Spinal cord (tissue), 10 donors: ENCODE data around the gene B4GALNT1. TPM values are rescaled to one million over a fixed set of nuclear protein-coding genes. Genes with fewer than 3 reads are reported as not detected.
"Not testable (repeated sequence)": the region's sequence is repeated elsewhere in the genome, so short reads cannot be mapped to it uniquely, and the experiment has no call there.

Source experiments
- DNase-seq, 6 donors: peaks; one replicate each; pipeline versions ENCODE4 v3.0.0 to v3.0.0-alpha.2; 2013 to 2015; ENCODE audit warnings: low spot score in 6 of 6, low read depth in 4 of 6
- H3K27ac ChIP-seq: one replicate; pipeline ENCODE4 v1.5.1; 2013; ENCODE audit warnings: low read depth, low read length, control low read depth
- H3K27me3 ChIP-seq: one replicate; pipeline ENCODE4 v1.6.1; 2013; ENCODE audit warnings: low read length; ENCODE audit not compliant: control insufficient read depth, insufficient read depth
- H3K36me3 ChIP-seq: one replicate; pipeline ENCODE4 v1.6.1; 2013; ENCODE audit warnings: low read length; ENCODE audit not compliant: control insufficient read depth, insufficient read depth
- H3K4me1 ChIP-seq: one replicate; pipeline ENCODE4 v1.6.1; 2013; ENCODE audit warnings: low read length; ENCODE audit not compliant: control insufficient read depth, insufficient read depth
- H3K4me3 ChIP-seq: one replicate; pipeline ENCODE4 v1.5.1; 2013; ENCODE audit warnings: low read depth, low read length, control low read depth
- H3K9me3 ChIP-seq: one replicate; pipeline ENCODE4 v1.6.1; 2013; ENCODE audit warnings: low read length; ENCODE audit not compliant: control insufficient read depth, insufficient read depth
- WGBS: methylation state at CpG from one replicate; pipeline ENCODE4 v1.1.5; 2013; ENCODE audit warnings: missing lambda C conversion rate; ENCODE audit not compliant: insufficient coverage; 5-methylcytosine and 5-hydroxymethylcytosine counted together
- polyA plus RNA-seq, 2 donors: library from polyadenylated mRNA; unstranded; fragments of 120-200 nt; gene quantifications; one replicate each; pipeline ENCODE4 v1.2.1, GENCODE V29; 2013; ENCODE audit not compliant: insufficient read length in 2 of 2
- total RNA-seq, 2 donors: library from RNA; depleted of rRNA in 1 of 2; stranded (reverse); fragments of 120-200 nt in 1 of 2; fragments of >200 nt in 1 of 2; gene quantifications; one replicate each; pipeline versions ENCODE4 v1.2.3 to v1.2.4, GENCODE V29; 2013 to 2014
- donor health status: healthy.

Gene B4GALNT1
- total and polyA plus RNA-seq, 4 donors = 11.7 to 50.0 (median 32.7) TPM

GRCh38 chr12:57622293-57623245, 10.4 kb downstream of the B4GALNT1 start:
- H3K4me1 ChIP-seq = peaks cover 27% of the 10 kb centered on the region
- DNase-seq = no peak
- no peak overlapping the region for H3K27ac ChIP-seq
- H3K36me3 ChIP-seq = peaks cover 24% of the 10 kb centered on the region
- H3K27me3 ChIP-seq = peaks cover 74% of the 10 kb centered on the region
- H3K4me3 ChIP-seq = no peak overlapping the region
- no peaks in the 10 kb centered on the region for H3K9me3 ChIP-seq
- WGBS = 79% methylated on average over 7 of the region's 9 CpGs

GRCh38 chr12:57621497-57622292, 11.3 kb downstream of the B4GALNT1 start:
- peaks cover 20% of the 10 kb centered on the region for H3K36me3 ChIP-seq
- H3K27me3 ChIP-seq = peaks cover 66% of the 10 kb centered on the region
- H3K9me3 ChIP-seq = no peaks in the 10 kb centered on the region
- peak overlapping the region; percentile 50 for H3K4me3 ChIP-seq
- H3K27ac ChIP-seq = no peak overlapping the region
- 2% methylated on average over 49 of the region's 49 CpGs for WGBS
- DNase-seq = peak in 2 of 6 donors; percentile 75 to 82
- peaks cover 23% of the 10 kb centered on the region for H3K4me1 ChIP-seq

- peak overlapping the region; percentile 50 for H3K4me3 ChIP-seq
- H3K4me1 ChIP-seq = peaks cover 23% of the 10 kb centered on the region
- whole genome bisulfite sequencing = 3% methylated on average over 42 of the region's 42 CpGs
- DNase-seq = no peak
- H3K27me3 ChIP-seq = peaks cover 59% of the 10 kb centered on the region
- H3K9me3 ChIP-seq = no peaks in the 10 kb centered on the region
- no peak overlapping the region for H3K27ac ChIP-seq
- peaks cover 20% of the 10 kb centered on the region for H3K36me3 ChIP-seq
These were observed 12.0 kb downstream of the B4GALNT1 start for GRCh38 chr12:57620936-57621496.

- Histone ChIP-seq H3K4me1 (peaks cover 23% of the 10 kb centered on the region), H3K27me3 (peaks cover 59% of the 10 kb centered on the region), H3K4me3 (no peak overlapping the region), H3K27ac (no peak overlapping the region), H3K9me3 (no peaks in the 10 kb centered on the region), H3K36me3 (peaks cover 23% of the 10 kb centered on the region)
- WGBS = 19% methylated on average over 10 of the region's 13 CpGs
- no peak for DNase-seq
These were observed 12.6 kb downstream of the B4GALNT1 start for GRCh38 chr12:57620245-57620935.

GRCh38 chr12:57619434-57620244, 13.4 kb downstream of the B4GALNT1 start:
- H3K27me3 ChIP-seq = peaks cover 54% of the 10 kb centered on the region
- DNase-seq = no peak
- no peak overlapping the region for H3K4me3 ChIP-seq
- H3K27ac ChIP-seq = no peak overlapping the region
- H3K4me1 ChIP-seq = peaks cover 23% of the 10 kb centered on the region
- H3K36me3 ChIP-seq = peaks cover 27% of the 10 kb centered on the region
- no peaks in the 10 kb centered on the region for H3K9me3 ChIP-seq
- WGBS = 27% methylated on average over 42 of the region's 46 CpGs

GRCh38 chr12:57618966-57619433, 14.0 kb downstream of the B4GALNT1 start:
- Histone ChIP-seq H3K27me3 (peaks cover 49% of the 10 kb centered on the region), H3K27ac (no peak overlapping the region), H3K36me3 (peaks cover 33% of the 10 kb centered on the region), H3K9me3 (no peaks in the 10 kb centered on the region), H3K4me3 (no peak overlapping the region), H3K4me1 (peaks cover 26% of the 10 kb centered on the region)
- no peak for DNase-seq
- WGBS = 35% methylated on average over 9 of the region's 16 CpGs

- not testable (repeated sequence) for H3K4me3 ChIP-seq, H3K9me3 ChIP-seq, H3K27ac ChIP-seq, DNase-seq
- Histone ChIP-seq H3K4me1 (peaks cover 30% of the 10 kb centered on the region), H3K27me3 (peaks cover 45% of the 10 kb centered on the region), H3K36me3 (peaks cover 36% of the 10 kb centered on the region)
- WGBS = 100% methylated on average over 3 of the region's 6 CpGs
These were observed 14.6 kb downstream of the B4GALNT1 start for GRCh38 chr12:57618431-57618830.

GRCh38 chr12:57617942-57618341, 15.1 kb downstream of the B4GALNT1 start:
- H3K4me1 ChIP-seq = peaks cover 30% of the 10 kb centered on the region
- WGBS = 56% methylated on average over 5 of the region's 11 CpGs
- H3K27ac ChIP-seq = no peak overlapping the region
- peaks cover 36% of the 10 kb centered on the region for H3K36me3 ChIP-seq
- H3K4me3 ChIP-seq = no peak overlapping the region
- H3K27me3 ChIP-seq = peaks cover 42% of the 10 kb centered on the region
- no peak for DNase-seq
- no peaks in the 10 kb centered on the region for H3K9me3 ChIP-seq
